Kasumi-1 (cell line): ENCODE data around the gene TNRC18.
"Not testable (repeated sequence)": the region's sequence is repeated elsewhere in the genome, so short reads cannot be mapped to it uniquely, and the experiment has no call there.

Experiments
- DNase-seq, 2 experiments: peaks; one replicate each; lab custom pipeline; 2025; lab: John Stamatoyannopoulos, UW

The TNRC18 gene

DNA sequence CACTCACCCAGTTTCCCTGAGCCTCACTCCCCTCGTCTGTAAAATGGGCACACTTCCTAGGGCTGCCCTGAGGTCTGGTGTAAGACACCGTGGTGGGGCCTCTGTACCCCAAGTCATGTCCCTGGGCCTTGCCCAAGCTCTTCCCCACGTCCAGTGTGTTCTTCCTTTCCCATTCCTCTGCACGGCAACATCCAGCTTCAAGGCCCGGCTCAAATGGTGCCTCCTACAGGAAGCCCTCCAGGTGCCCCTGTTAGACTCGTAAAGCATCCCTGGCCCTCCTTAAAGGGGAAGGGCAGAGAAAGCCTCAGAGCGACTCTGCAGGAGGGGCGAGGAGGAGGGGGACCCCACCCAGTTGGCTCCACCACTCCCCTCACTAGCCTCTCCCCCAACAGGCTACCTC, 132.3 kb downstream of the TNRC18 start:
- DNase-seq, result no peak

DNA sequence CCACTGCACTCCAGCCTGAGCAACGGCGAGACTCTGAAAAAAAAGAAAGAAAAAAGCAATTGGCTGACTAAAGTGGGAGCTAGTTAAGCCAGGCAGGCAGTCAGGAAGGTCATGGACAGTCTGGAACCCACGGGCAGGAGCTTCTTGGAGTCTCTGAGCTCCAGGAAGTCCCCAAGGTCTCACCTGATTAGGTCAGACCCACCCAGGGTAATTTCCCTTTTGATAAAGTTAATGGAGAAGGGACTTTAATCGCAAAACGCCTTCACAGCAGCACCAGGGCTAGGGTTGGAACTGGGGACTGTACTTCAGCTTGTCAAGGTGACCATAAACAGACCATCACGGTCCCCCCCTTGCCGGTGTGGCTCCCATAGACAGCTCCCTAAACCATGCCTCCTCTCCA, 134.3 kb downstream of the TNRC18 start:
- no peak for DNase-seq

DNA sequence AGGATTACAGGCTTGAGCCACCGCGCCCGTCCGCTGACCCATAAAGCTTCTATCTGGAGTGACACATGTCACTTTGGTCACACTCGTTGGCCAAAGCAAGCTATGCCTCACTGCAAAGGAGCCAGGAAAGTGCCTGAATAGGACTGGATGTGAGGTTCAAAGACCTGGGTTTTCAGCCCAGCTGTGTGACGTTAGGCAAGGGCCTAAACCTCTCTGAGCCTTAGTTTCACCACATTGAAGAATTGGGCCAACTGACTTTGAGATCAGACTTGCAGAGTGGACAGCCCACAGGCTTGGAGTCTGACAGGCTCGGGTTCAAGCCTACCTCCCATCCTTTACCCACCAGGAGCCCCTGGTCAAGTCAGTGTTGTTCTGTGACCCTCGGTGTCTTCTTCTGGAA, 135.1 kb downstream of the TNRC18 start:
- DNase-seq, result not testable (repeated sequence)

DNA sequence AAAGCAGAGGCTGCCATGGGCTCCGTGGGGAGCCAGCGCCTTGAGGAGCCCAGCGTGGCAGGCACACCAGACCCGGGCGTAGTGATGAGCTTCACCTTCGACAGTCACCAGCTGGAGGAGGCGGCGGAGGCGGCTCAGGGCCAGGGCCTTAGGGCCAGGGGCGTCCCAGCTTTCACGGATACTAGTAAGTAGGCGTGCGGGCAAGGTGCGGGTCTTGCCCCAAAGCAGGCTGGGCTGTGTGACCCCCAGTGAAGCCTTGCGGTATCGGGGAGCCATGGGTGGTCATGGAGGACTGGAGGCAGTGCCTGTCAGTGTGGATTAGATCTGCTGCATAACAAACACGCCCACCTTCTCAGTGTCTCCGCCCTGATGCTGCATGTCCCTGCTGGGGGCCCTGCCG, 135.8 kb downstream of the TNRC18 start:
- DNase-seq, result no peak

DNA sequence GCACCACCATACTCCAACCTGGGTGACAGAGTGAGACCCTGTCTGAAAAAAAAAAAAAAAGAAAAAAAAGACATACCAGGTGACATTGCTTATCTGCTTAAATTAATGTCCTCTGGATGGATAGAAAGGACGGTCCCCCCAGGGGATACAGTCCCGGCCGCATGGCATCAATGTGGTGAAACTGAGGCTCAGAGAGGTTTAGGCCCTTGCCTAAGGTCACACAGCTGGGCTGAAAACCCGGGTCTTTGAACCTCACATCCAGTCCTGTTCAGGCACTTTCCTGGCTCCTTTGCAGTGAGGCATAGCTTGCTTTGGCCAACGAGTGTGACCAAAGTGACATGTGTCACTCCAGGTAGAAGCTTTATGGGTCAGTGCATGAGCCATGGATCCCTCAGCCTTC, 136.3 kb downstream of the TNRC18 start:
- DNase-seq, result not testable (repeated sequence)

DNA sequence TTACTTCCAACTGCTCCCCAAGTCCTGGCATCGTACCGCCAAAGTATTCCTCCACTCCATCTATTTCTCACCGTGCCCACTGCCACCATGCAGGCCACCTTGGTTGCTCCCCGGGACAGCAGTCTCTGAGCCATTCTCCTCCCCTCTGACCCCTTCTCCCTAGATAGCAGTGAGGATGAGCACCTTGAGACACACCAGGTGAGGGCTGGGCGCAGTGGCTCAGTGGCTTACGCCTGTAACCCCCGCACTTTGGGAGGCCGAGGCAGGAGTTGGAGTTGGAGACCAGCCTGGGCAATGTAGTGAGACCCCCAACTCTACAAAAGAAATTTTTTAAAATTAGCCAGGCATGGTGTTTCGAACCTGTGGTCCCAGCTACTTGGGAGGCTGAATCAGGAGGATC, 136.7 kb downstream of the TNRC18 start:
- DNase-seq, result no peak

DNA sequence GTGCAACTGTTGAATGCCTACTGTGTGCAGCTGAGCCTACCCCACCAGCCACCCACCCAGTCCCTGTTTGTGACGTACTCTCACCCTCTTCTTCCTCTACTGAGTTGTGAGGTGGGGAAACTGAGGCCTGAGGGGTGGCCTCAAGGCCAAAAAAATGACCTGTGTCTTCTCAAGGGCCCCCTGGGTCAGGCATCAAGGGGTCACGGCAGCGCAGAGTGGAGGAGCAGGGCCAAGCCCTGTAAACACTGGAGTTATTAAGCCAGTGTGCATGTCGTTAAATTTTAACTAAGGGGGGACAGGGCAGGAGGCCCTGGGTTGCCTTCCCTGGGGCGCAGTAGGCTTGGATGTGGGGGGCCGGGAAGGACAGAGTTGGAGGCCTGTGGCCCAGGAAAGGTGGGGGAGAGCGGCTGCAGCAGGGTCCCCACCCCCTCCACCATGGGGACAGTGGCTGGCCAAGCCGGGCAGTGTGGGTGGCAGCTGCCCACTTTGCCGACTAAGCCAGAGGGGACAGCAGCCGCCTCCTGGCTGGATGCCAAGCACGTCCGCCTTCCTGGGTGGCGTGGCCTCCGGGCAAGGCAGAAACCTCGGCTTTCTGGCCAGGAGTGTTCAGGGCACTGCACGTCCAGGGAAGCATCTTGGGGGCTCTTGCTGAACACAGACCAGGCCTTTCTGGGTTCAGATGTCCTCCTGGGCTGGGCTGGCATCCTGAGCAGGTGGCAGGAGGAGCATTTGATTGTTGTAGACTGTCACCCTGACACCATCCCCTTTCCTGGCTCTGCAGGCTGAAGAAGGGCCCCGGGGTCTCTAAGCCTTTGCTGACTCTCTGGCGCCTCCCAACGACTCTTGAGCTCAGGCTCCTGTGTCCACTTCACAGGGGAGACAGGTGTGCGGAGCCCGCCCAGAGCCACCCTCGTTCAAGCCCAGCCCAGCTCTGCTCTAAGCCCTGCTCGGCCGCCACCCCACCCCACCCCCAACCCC, 139.0 kb downstream of the TNRC18 start:
- DNase-seq, result peak; percentile 15 to 21

DNA sequence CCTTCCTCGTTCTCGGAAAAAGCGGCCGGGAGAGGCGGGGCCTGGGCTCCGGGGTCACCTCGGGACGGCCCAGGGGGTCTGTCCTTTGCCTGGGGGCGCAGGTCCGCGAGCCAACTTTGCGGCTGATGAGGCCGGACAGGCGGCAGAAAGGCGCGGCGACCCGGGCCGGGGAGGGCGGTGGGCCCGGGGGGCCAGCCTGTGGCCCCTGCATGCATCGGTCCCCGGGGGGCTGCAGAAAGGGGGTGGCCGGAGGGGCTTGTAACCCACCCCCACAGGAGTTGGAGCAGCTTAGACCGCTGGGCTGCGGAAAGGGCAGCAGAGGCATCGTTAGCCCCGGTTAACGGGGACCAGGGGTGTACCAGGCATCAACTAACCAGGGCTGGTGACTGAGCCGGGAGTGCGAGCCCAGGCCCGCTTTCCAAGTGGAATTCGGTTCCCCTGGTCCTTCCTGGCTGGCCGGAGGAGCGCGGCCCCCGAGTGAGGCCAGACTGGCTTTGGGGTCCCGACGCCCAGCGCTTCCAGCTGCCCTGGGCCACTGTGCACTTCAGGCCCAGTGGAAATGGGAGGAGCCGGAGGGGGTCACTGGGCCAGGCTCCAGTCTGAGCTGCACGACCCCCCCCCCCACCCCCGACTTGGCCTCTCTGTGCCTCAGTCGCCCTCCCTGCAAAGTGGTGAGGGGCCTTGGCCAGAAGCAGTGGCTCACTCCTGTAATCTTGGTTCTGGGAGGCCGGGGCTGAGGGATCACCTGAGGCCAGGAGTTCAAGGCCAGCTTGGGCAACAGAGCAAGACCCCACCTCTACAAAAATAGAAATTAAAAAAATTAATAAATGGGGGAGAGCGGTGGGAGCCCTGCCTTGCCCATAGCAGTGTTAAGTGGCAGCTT, 140.0 kb downstream of the TNRC18 start:
- no peak for DNase-seq

DNA sequence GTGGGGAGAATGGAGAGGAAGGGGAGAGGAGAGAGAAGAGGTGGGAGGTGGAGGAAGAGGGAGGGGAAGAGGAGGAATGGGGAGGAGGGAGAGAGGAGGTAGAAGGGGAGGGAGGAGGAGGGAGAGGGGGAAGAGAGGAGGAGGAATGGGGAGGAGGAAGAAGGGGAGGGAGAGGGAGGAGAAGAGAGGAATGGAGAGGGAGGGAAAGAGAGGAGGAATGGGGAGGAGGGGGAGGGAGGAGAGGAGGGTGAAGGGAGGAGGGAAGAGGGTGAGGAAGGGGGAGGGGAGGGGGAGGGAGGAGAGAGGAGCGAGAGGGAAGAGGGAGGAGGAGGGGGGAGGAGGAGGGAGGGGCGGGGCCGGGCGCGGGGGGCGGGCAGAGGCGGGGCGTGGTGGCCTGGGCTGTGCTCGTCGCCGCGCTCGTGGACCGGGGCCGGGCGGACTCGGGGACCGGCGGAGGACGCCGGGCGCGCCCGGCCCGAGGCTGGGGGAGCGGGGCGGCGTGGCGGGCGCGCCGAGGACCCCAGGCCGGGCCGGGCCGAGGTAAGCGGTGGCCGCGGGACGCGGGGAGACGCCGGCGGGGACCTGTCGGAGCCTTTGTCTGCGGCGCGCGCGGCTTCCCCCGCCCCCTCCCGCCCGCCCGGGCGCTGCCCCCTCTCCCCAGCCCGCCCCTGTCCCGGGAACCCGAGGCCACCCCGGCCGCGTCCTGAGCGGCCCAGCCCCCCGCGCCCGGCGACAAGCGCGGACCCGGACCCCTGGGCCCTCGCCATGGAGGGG, 140.9 kb downstream of the TNRC18 start, which contains the start of gene SLC29A4:
Gene SLC29A4 (plus strand): TSS at position 401 of the 774 bp plus-strand sequence. CDS start 4,874 bp downstream, outside the sequence.
- DNase-seq, result peak in 1 of 2 experiments; percentile 2

DNA sequence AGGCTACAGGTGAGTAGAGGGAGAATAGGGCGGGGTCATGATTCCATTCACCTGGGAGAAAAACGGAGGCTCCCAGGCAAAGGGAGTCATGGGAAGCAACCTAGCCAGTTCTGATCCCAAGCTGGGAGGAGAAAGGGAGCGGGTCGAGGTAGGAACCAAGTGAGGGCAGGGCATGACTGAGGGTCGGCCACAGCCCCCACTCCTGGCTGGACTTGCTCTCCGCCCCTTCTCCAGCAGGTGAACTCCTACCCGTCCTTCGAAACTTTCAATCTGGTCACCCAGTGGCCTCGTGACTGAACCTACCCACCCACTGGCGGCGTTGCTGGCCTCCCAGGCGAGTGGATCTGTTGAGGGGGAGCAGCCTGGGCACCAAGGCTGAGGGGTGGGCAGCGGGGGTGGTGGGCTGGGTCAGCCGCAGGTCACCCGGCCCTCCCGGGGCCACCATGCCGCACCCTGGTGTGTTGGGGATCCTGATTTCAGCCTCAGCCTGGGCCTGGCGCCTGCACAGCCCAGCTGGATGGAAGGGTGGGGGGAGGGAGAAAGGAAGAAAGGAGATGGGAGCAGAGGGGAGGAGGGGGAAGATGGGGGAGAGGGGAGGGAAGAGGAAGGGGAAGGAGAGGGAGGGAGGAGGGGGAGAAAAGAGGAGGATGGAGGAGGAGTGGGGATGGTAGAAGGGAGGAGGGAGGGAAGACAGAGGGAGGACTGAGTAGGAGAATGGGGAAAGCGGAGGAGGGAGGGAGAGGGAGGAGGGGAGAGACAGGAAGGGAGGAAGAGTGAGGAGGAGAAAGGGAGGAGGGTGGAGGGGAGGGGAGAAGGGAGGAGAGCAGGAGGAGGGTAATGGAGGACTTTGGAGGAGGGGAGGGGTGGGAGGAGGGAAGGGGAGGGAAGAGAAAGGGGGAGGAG, 141.8 kb downstream of the TNRC18 start:
- DNase-seq, result not testable (repeated sequence)

DNA sequence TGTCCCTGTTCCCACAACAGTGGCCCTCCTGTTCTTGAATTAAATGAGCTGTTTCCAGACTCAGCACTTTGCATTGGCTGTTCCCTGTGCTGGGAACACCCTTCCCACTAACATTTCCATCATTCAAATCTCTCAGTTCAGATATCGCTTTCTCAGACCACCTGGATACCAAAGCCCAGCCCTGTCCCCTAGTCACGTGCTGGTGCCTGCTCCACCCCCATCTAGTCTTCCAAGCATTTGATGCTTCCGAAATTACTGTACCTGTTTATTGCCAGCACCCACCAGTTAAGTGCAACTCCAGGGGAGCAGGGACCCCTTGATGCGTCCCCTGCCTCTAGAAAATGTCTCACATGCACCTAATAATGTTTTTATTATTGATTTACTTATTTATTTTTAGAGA, 143.9 kb downstream of the TNRC18 start:
- DNase-seq, result no peak

DNA sequence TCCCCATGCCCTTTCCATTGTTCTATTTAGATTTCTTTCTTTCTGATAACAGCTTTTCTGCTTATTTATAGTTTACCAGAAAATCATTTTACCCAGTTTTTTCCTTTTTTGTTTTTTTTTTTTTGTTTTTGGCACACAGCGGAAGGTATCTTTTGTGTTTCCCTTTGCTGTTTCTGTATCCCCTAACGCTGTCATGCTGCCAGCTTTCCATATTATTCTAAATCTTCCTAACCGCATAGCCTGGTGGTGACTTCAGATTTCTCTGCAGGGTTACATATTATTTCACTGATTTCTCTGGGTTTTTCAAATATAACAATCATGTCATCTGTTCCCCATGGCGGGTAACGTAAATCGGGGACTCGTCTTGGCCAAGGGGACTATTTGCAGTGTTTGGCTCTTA, 144.9 kb downstream of the TNRC18 start:
- DNase-seq, result no peak

DNA sequence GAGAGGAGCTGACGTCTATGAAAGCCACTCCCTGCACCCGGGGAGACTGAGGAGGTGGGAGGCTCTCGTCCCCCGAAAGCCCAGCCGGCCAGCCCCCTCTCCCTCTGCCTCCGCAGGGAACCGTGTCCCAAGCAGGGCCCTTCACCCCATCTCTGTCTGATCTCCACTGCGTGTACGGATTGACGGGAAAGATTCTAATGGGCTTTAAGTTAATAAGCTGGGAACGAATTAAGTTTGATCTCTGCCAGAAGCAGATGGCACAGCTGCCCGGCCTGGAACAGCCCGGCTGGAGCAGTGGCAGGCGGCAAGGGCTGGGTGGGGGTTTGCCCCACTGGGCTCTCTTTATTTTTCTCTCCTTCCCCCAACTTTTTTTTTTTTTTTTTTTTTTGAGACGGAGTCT, 147.0 kb downstream of the TNRC18 start:
- DNase-seq, result no peak

DNA sequence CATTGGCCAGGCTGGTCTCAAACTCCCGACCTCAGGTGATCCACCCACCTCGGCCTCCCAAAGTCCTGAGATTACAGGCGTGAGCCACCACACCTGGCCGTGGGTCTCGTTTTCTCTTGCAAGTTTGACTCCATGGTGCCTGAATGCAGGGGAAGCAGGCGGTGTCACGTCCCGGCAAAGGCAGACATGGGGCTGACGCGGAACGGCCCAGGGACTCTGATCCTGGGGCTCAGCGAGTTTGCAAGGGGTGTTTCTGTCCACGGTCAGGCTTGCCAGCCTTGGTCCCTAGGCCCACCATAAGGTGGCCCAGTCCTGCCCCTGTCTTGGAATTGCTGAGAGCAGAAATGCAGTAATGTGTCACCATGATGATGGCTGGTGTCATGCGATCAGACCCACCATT, 147.5 kb downstream of the TNRC18 start:
- DNase-seq, result not testable (repeated sequence)

DNA sequence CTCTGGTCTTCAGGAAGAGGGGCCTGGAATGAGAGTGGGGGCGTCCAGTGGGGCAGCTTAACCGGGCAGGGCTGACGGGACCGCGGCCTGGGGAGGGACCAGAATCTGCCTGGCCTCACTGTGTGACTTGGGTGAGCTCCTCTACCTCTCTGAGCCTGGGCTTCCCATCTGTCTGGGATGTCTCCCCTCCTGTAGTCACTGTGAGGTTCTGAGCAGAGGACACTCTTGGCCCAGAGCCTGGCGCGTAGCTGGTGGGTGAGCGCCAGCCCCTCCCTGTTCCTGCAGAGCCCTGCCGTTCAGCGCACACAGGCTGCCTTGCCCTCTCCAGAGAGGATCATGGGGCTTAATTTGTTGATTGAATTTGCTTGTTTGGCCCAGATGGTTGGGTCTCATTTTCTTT, 148.1 kb downstream of the TNRC18 start:
- not testable (repeated sequence) for DNase-seq

DNA sequence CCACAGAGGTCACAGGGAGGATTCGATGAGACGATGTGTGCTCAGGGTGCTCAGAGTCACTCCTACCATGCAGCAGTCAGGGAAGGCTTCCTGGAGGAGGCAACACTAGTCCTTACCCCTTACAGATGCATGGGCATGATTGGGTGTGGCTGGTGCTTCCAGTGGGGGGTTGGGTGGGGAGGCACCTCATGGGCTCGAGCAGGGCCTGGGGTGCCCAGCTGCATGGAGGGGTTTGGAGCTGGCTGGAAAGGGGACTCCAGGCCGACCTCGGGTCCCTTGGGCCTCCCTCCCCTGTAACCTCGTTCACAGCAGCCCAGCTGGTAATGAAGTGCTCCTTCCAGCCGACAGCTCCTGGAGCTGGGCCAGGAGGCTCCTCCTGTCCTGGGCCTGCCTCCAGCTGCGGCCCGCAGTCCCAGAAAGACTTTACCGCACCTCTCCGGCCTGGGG, 148.6 kb downstream of the TNRC18 start:
- DNase-seq, result not testable (repeated sequence)

DNA sequence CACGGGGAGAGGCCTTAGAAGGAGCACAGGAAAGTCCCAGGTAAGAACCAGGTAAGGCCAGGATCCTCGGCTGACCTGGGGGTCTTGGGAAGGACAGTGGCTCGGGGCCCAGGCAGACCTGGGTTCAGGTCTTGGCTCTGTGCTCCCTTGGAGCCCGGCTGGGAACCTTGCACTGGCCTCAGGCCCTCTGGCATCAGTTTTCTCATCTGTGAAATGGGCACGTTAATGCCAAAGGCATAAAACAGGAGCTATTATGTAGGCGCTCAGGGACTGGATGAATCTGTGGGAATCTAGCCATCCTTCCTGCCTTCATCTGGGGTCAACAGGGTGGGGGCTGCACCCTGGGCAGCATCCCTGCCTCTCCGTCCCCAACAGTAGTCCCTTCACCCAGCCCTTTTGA, 149.2 kb downstream of the TNRC18 start:
- DNase-seq, result no peak

DNA sequence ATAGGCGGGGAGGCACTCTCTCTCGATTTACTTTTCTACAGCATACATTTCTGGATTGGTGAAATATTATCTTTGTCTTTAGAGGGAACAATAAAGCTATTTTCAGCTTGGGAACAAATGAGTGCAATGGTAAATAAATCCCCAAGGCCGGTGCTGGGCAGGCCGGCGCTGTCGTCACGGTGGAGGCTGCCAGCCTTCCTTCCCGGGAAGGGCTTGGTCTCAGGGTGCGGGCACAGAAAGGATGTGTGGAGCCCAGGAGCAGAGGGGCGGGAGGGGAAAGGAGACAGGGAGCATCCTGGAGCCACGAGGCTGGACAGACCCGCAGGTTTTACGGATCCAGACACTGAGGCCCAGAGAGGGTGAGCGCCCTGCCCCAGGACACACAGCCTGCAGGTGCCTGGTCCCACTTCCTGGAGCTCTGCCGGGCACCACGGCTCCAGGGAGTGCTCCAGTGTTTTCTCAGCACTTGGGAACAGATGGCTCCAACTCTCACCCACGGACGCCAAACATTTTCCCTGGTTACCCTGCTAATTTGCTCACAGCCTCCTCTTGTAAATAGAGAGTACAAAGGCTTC, 149.7 kb downstream of the TNRC18 start:
- DNase-seq, result not testable (repeated sequence)

DNA sequence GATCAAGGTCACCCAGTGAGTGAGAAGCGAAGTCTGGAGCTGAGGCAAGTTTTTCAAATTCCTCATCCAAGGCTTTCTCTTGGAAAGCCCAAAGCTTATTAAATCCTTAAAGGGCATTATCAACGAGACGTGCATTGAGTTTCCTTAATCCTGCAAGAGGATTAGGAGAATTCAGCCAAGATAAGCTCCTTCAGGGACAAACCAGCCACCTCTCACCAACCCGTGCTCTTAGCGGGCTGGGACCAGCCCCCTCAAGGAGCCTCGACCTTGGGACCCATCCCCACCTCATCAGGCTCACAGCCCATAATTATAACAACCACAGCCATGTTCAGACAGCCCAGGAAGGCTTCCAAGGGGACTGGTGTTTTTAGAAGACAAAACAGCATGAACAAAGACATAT, 152.8 kb downstream of the TNRC18 start:
- DNase-seq, result no peak

DNA sequence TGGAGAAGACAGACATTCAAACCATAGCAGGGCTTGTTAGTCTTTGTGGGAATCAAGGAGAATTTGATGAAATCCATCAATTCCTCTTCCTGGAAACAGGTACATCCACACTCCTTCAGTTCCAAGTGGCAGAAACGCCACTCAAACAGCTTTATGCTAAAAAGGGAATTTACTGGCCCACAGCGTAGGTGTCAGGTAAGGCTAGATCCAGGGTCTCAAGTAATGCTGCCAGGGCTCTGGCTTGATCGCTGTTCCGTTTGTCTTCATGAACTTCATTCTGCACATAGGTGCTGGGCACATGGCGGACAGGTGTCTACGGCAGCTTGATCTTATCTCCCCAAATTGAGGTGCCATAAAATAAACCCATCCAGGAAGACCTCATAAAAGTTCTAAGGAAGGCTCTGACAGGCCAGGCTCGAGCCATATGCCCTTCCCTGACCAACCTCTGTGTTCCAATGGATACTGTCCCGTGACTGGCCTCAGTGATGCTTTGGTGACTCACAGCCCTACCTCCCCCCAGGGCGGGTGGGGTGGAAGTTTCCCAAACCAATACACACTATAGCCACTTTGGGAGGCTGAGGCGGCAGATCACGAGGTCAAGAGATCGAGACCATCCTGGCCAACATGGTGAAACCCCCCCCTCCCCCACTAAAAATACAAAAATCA, 153.5 kb downstream of the TNRC18 start:
- DNase-seq, result not testable (repeated sequence)
